DOHH2 (cell line): ENCODE results near the gene CD163L1.

Source experiments
- H3F3A ChIP-seq: fragments of 200-600 bp; sonication (generic), shearing (Covaris generic); 2 replicates; pipeline ENCODE4 v1.6.0; 2016; ENCODE audit warnings: antibody characterized with exemption, mild to moderate bottlenecking; ENCODE audit not compliant: control insufficient read depth, insufficient read depth
- H3K27ac ChIP-seq: fragments of 200-600 bp; sonication (generic); 2 replicates; pipeline ENCODE4 v1.5.1; 2014; ENCODE audit warnings: low read depth, mild to moderate bottlenecking, low read length, moderate library complexity
- H3K27me3 ChIP-seq: fragments of 200-600 bp; sonication (generic); 2 replicates; pipeline ENCODE4 v1.6.1; 2014; ENCODE audit warnings: mild to moderate bottlenecking, low read length, mixed read lengths; ENCODE audit not compliant: control insufficient read depth
- H3K36me3 ChIP-seq: fragments of 200-600 bp; sonication (generic); 2 replicates; pipeline ENCODE4 v1.6.1; 2014; ENCODE audit warnings: mild to moderate bottlenecking, low read length, moderate library complexity, mixed read lengths; ENCODE audit not compliant: control insufficient read depth
- H3K4me1 ChIP-seq: fragments of 200-600 bp; sonication (generic); 2 replicates; pipeline ENCODE4 v1.6.1; 2014; ENCODE audit warnings: mild to moderate bottlenecking, low read length, mixed read lengths; ENCODE audit not compliant: control insufficient read depth
- H3K4me2 ChIP-seq: fragments of 200-600 bp; sonication (generic); 2 replicates; pipeline ENCODE4 v1.6.0; 2014; ENCODE audit warnings: mild to moderate bottlenecking, low read length, moderate library complexity
- H3K4me3 ChIP-seq: fragments of 200-600 bp; sonication (generic); 2 replicates; pipeline ENCODE4 v1.5.1; 2014; ENCODE audit warnings: mild to moderate bottlenecking, low read length, mixed read lengths
- H3K79me2 ChIP-seq: fragments of 200-600 bp; sonication (generic); 2 replicates; pipeline ENCODE4 v1.6.1; 2014; ENCODE audit warnings: mild to moderate bottlenecking, low read length, mixed read lengths; ENCODE audit not compliant: control insufficient read depth
- H3K9me2 ChIP-seq: fragments of 200-600 bp; sonication (generic); replicated peaks from 2 replicates; pipeline ENCODE4 v1.6.1; 2014; ENCODE audit warnings: mild to moderate bottlenecking, low read length, mixed read lengths; ENCODE audit not compliant: control insufficient read depth
- H3K9me3 ChIP-seq: fragments of 200-600 bp; sonication (generic); 2 replicates; pipeline ENCODE4 v1.6.1; 2014; ENCODE audit warnings: antibody characterized with exemption, low read length, mixed read lengths; ENCODE audit not compliant: control insufficient read depth, insufficient read depth
- H4K20me1 ChIP-seq: fragments of 200-600 bp; sonication (generic); 2 replicates; pipeline ENCODE4 v1.6.0; 2014; ENCODE audit warnings: low read depth, mild to moderate bottlenecking, antibody characterized with exemption, low read length, moderate library complexity; ENCODE audit not compliant: control insufficient read depth, insufficient read depth
- EZH2phosphoT487 ChIP-seq: fragments of 200-600 bp; sonication (generic); IDR thresholded peaks from 2 replicates; pipeline ENCODE4 v1.6.1; 2017; ENCODE audit warnings: borderline replicate concordance, mild to moderate bottlenecking, antibody characterized with exemption, low read length, moderate library complexity, mixed read lengths
- TF ChIP-seq, protein P1 (sequence below): fragments of 200-600 bp; sonication (generic); IDR thresholded peaks from one replicate; pipeline ENCODE4 v1.5.1; 2014; ENCODE audit warnings: antibody characterized with exemption, mild to moderate bottlenecking, low read depth, low read length; ENCODE audit not compliant: poor library complexity, severe bottlenecking

The CD163L1 gene

DNA sequence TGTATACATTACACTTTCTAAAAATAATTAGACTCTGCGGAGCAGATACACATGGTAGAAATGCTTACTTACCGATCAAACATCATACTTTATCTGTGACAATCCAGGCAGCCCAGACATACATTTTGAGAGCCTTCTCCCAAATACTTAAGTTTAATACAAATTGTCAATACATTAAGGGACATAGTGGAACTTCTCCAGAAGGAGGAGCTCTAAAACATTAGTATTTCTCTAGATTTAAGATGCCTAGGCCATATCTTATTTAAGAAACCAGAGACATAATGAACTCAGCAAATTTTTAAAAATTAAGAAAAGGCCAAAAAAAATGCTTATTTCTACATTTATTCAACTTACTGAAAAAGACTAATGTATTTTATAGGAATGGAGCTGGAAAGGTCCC, 124.0 kb downstream of the CD163L1 start:
- Histone ChIP-seq H3K27ac (no peak overlapping the region), H3K9me3 (no peaks in the 10 kb centered on the region), H3K36me3 (no peaks in the 10 kb centered on the region), H3K79me2 (no peaks in the 10 kb centered on the region), H4K20me1 (no peaks in the 10 kb centered on the region), H3K4me2 (no peak overlapping the region), H3K9me2 (no peaks in the 10 kb centered on the region), H3F3A (no peaks in the 10 kb centered on the region), H3K4me3 (no peak overlapping the region), H3K4me1 (no peaks in the 10 kb centered on the region), H3K27me3 (peaks cover 3% of the 10 kb centered on the region; the same call in 1 of the 2 replicates)
- TF ChIP-seq EZH2phosphoT487: no peak
- TF ChIP-seq, protein P1, sequence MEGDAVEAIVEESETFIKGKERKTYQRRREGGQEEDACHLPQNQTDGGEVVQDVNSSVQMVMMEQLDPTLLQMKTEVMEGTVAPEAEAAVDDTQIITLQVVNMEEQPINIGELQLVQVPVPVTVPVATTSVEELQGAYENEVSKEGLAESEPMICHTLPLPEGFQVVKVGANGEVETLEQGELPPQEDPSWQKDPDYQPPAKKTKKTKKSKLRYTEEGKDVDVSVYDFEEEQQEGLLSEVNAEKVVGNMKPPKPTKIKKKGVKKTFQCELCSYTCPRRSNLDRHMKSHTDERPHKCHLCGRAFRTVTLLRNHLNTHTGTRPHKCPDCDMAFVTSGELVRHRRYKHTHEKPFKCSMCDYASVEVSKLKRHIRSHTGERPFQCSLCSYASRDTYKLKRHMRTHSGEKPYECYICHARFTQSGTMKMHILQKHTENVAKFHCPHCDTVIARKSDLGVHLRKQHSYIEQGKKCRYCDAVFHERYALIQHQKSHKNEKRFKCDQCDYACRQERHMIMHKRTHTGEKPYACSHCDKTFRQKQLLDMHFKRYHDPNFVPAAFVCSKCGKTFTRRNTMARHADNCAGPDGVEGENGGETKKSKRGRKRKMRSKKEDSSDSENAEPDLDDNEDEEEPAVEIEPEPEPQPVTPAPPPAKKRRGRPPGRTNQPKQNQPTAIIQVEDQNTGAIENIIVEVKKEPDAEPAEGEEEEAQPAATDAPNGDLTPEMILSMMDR: no peak

DNA sequence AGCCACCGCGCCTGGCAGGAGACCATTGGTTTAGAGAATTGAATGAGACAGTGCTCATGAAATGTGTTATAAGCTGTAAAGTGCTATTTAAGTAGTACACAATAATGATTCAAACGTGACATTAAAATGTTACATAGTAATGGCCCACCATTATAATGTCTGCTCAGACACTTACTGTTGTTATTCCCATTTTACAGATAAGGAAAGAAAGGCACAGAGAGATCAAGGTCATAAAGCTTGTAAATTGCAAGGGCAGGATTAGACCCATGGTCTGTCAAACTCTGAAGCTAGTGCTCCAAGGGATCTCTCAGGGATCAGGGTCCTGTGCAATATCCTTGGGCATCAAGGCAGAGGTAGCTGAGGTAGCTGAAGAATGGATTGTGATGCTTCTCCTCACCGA, 133.9 kb downstream of the CD163L1 start:
- Histone ChIP-seq H3K9me3 (no peaks in the 10 kb centered on the region), H3F3A (no peaks in the 10 kb centered on the region), H3K27me3 (no peaks in the 10 kb centered on the region), H3K4me2 (no peak overlapping the region), H3K27ac (no peak overlapping the region), H3K36me3 (no peaks in the 10 kb centered on the region), H4K20me1 (no peaks in the 10 kb centered on the region), H3K9me2 (no peaks in the 10 kb centered on the region), H3K79me2 (no peaks in the 10 kb centered on the region), H3K4me1 (no peaks in the 10 kb centered on the region), H3K4me3 (no peak overlapping the region)
- no peak for TF ChIP-seq EZH2phosphoT487
- TF ChIP-seq, protein P1: no peak
